ENCODE results near the gene TM9SF4. TPM values are rescaled to one million over a fixed set of nuclear protein-coding genes. Genes with fewer than 3 reads are reported as not detected.

TM9SF4 gene
- polyA plus RNA-seq, 3 donors: 49.7 to 78.5 (median 78.3) TPM

DNA sequence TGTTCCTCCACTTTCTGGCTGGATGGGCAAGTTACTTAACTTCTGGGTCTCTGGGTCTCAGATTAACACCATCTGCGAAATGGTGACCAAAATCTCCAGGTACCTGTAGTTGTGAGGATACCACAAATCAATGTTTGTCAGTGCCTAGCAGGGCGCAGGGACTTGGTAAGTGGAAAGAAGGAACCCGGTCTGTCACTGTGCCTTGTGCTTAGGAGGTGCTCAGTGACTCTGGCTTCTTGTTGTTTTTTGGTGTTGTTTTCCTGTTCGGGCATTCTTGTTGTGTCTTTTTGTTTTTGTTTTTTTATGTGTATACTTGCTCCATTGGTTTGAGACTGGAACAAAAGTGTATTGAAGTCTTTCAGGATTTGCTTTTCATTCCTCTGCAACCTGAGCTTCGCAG is 17.8 kb downstream of the TM9SF4 start:
- H3K27me3 ChIP-seq (ENCODE audit: control insufficient read depth in 2 of 2, insufficient read depth in 2 of 2, low read length in 2 of 2): no peaks in the 10 kb centered on the region
- no peak overlapping the region for H3K4me3 ChIP-seq (replicated peaks in 1 of 3; ENCODE audit: low read depth in 2 of 3, low read length in 3 of 3)
- H2AFZ ChIP-seq (ENCODE audit: insufficient read depth, low read depth, low read length, poor library complexity, severe bottlenecking): no peak overlapping the region
- Mint-ChIP-seq H3K4me3 (no peak overlapping the region), H3K36me3 (peaks cover 47 to 60% of the 10 kb centered on the region in 2 donors), H3K27ac (peak overlapping the region in 2 of 7 donors; percentile 18 to 77), H3K27me3 (ENCODE audit: low read depth in 3 of 3) (no peaks in the 10 kb centered on the region), H3K9me3 (no peaks in the 10 kb centered on the region), H3K4me1 (peaks cover 23% of the 10 kb centered on the region)
- WGBS (ENCODE audit: insufficient coverage): 98% methylated on average over 5 of the region's 5 CpGs
- H3K36me3 ChIP-seq (replicated peaks in 1 of 2; ENCODE audit: control insufficient read depth in 1 of 2, insufficient read depth in 2 of 2, low read length in 2 of 2): peaks cover 14 to 70% of the 10 kb centered on the region in 2 donors
- peaks cover 79% of the 10 kb centered on the region for H4K20me1 ChIP-seq (ENCODE audit: insufficient read depth, low read length)
- intact Hi-C loops (cut with micrococcal nuclease): no loop called here
- TF ChIP-seq, protein P1, sequence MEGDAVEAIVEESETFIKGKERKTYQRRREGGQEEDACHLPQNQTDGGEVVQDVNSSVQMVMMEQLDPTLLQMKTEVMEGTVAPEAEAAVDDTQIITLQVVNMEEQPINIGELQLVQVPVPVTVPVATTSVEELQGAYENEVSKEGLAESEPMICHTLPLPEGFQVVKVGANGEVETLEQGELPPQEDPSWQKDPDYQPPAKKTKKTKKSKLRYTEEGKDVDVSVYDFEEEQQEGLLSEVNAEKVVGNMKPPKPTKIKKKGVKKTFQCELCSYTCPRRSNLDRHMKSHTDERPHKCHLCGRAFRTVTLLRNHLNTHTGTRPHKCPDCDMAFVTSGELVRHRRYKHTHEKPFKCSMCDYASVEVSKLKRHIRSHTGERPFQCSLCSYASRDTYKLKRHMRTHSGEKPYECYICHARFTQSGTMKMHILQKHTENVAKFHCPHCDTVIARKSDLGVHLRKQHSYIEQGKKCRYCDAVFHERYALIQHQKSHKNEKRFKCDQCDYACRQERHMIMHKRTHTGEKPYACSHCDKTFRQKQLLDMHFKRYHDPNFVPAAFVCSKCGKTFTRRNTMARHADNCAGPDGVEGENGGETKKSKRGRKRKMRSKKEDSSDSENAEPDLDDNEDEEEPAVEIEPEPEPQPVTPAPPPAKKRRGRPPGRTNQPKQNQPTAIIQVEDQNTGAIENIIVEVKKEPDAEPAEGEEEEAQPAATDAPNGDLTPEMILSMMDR (IDR thresholded peaks at IDR 0.05): no peak
- no peaks in the 10 kb centered on the region for H3K9me3 ChIP-seq (replicated peaks in 1 of 2; ENCODE audit: control insufficient read depth in 1 of 2, insufficient read depth in 1 of 2, low read length in 2 of 2)
- peak overlapping the region in 1 of 2 donors; percentile 11 for H3K27ac ChIP-seq (ENCODE audit: low read depth in 1 of 2, low read length in 2 of 2)
- peaks cover 91% of the 10 kb centered on the region for H3K79me2 ChIP-seq (ENCODE audit: insufficient read depth, low read length)
- H3K4me2 ChIP-seq (replicated peaks; ENCODE audit: extremely low read depth, low read length, poor library complexity, severe bottlenecking): no peak overlapping the region
- no peak for DNase-seq
- no peak overlapping the region for H3K9ac ChIP-seq (ENCODE audit: insufficient read depth, low read length, poor library complexity, severe bottlenecking)
- H3K4me1 ChIP-seq (ENCODE audit: control insufficient read depth in 1 of 2, insufficient read depth in 2 of 2, low read length in 2 of 2): no peaks in the 10 kb centered on the region

DNA sequence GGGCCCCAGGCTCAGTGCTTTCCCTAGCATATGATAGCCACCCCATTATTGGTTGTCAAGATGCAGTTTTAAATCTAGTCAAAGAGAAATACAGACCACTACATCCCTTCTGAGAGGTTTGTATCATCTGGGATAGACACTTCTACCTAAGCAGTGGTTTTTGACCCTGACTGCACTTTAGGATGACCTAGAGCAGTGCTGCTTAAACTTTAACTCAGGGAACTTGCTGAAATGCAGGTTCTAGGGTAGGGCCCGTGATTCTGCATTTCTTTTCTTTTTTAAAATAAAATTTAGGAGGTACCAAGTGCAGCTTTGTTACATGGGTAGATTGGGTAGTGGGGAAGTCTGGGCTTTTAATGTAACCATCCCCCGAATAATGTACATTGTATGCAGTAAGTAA is 18.7 kb downstream of the TM9SF4 start:
- peaks cover 53 to 64% of the 10 kb centered on the region in 2 donors for H3K36me3 Mint-ChIP-seq
- H4K20me1 ChIP-seq (ENCODE audit: insufficient read depth, low read length): peaks cover 88% of the 10 kb centered on the region
- H3K9ac ChIP-seq (ENCODE audit: insufficient read depth, low read length, poor library complexity, severe bottlenecking): no peak overlapping the region
- H3K27ac ChIP-seq (ENCODE audit: low read depth in 1 of 2, low read length in 2 of 2): no peak overlapping the region
- intact Hi-C loops (cut with micrococcal nuclease): no loop called here
- H3K9me3 Mint-ChIP-seq: no peaks in the 10 kb centered on the region
- H3K4me3 Mint-ChIP-seq: no peak overlapping the region
- no CpG with 5 or more reads among the region's 2 CpGs for WGBS (ENCODE audit: insufficient coverage)
- no peak for DNase-seq
- peaks cover 19 to 78% of the 10 kb centered on the region in 2 donors for H3K36me3 ChIP-seq (replicated peaks in 1 of 2; ENCODE audit: control insufficient read depth in 1 of 2, insufficient read depth in 2 of 2, low read length in 2 of 2)
- H3K4me2 ChIP-seq (replicated peaks; ENCODE audit: extremely low read depth, low read length, poor library complexity, severe bottlenecking): no peak overlapping the region
- no peak overlapping the region for H3K27ac Mint-ChIP-seq
- no peaks in the 10 kb centered on the region for H3K27me3 Mint-ChIP-seq (ENCODE audit: low read depth in 3 of 3)
- TF ChIP-seq, protein P1 (IDR thresholded peaks at IDR 0.05): no peak
- H3K9me3 ChIP-seq (replicated peaks in 1 of 2; ENCODE audit: control insufficient read depth in 1 of 2, insufficient read depth in 1 of 2, low read length in 2 of 2): no peaks in the 10 kb centered on the region
- H3K4me3 ChIP-seq (replicated peaks in 1 of 3; ENCODE audit: low read depth in 2 of 3, low read length in 3 of 3): no peak overlapping the region
- H3K79me2 ChIP-seq (ENCODE audit: insufficient read depth, low read length): peaks cover 98% of the 10 kb centered on the region
- no peaks in the 10 kb centered on the region for H3K27me3 ChIP-seq (ENCODE audit: control insufficient read depth in 2 of 2, insufficient read depth in 2 of 2, low read length in 2 of 2)
- H2AFZ ChIP-seq (ENCODE audit: insufficient read depth, low read depth, low read length, poor library complexity, severe bottlenecking): no peak overlapping the region
- peaks cover 23% of the 10 kb centered on the region for H3K4me1 Mint-ChIP-seq
- H3K4me1 ChIP-seq (ENCODE audit: control insufficient read depth in 1 of 2, insufficient read depth in 2 of 2, low read length in 2 of 2): no peaks in the 10 kb centered on the region
